ENCODE measurements around the gene PITPNC1. TPM values are rescaled to one million over a fixed set of nuclear protein-coding genes. Genes with fewer than 3 reads are reported as not detected.

The PITPNC1 gene
- total RNA-seq, 1 experiment from 2014 or later: 20.8 TPM

GRCh38 chr17:67439269-67439668 lies 62.2 kb downstream of the PITPNC1 start:
- H3K9me3 ChIP-seq (ENCODE audit: control insufficient read depth, insufficient read depth, low read depth, low read length): no peaks in the 10 kb centered on the region
- H3K27me3 ChIP-seq (ENCODE audit: control insufficient read depth, insufficient read depth, low read length): no peaks in the 10 kb centered on the region
- BruUV-seq (replicated peaks): no TSS peak
- intact Hi-C loops (cut with micrococcal nuclease; ENCODE audit: unreplicated experiment): no loop called here
- peak overlapping the region; percentile 39 for H3K27ac ChIP-seq (ENCODE audit: low read length)
- DNase-seq (ENCODE audit: low read depth, low spot score) (no peak), ATAC-seq (no peak)
- TF ChIP-seq TCF7L2 (IDR thresholded peaks at IDR 0.05; ENCODE audit: low read depth, low read length) (no peak), SIN3A (IDR thresholded peaks at IDR 0.05; ENCODE audit: borderline replicate concordance, insufficient read depth, low read depth, low read length) (no peak), CTCF (IDR thresholded peaks at IDR 0.05) (no peak), REST (IDR thresholded peaks at IDR 0.05; ENCODE audit: insufficient read depth in 1 of 2, low read depth in 2 of 2, low read length in 1 of 2) (no peak), POLR2AphosphoS5 (IDR thresholded peaks at IDR 0.05; ENCODE audit: low read depth, low read length) (no peak)
- H3K4me3 ChIP-seq (ENCODE audit: low read depth in 2 of 2, low read length in 2 of 2): no peak overlapping the region
- in situ Hi-C loops (cut with HindIII; ENCODE audit: low pct_unique_long_range_greater_than_20kb, low sequenced_read_pairs): no loop called here
- ChIA-PET POLR2A (no interaction called here), CTCF (no interaction called here)
- no peaks in the 10 kb centered on the region for H3K36me3 ChIP-seq (ENCODE audit: control insufficient read depth, insufficient read depth, low read length)
- peaks cover 21% of the 10 kb centered on the region for H3K4me1 ChIP-seq (ENCODE audit: control insufficient read depth, insufficient read depth, low read length)

- Histone ChIP-seq H3K27me3 (ENCODE audit: control insufficient read depth, insufficient read depth, low read length) (no peaks in the 10 kb centered on the region), H3K4me3 (ENCODE audit: low read depth in 2 of 2, low read length in 2 of 2) (peak overlapping the region; percentile 22 to 50; a peak in 3 of 4 replicates), H3K4me1 (ENCODE audit: control insufficient read depth, insufficient read depth, low read length) (peaks cover 21% of the 10 kb centered on the region), H3K36me3 (ENCODE audit: control insufficient read depth, insufficient read depth, low read length) (no peaks in the 10 kb centered on the region), H3K9me3 (ENCODE audit: control insufficient read depth, insufficient read depth, low read depth, low read length) (no peaks in the 10 kb centered on the region), H3K27ac (ENCODE audit: low read length) (peak overlapping the region; percentile 81)
- ATAC-seq: peak; percentile 52
- no peak for DNase-seq (ENCODE audit: low read depth, low spot score)
- TF ChIP-seq TCF7L2 (IDR thresholded peaks at IDR 0.05; ENCODE audit: low read depth, low read length) (no peak), CTCF (IDR thresholded peaks at IDR 0.05) (no peak), REST (IDR thresholded peaks at IDR 0.05; ENCODE audit: insufficient read depth in 1 of 2, low read depth in 2 of 2, low read length in 1 of 2) (no peak), SIN3A (IDR thresholded peaks at IDR 0.05; ENCODE audit: borderline replicate concordance, insufficient read depth, low read depth, low read length) (no peak), POLR2AphosphoS5 (IDR thresholded peaks at IDR 0.05; ENCODE audit: low read depth, low read length) (no peak)
- in situ Hi-C loops (cut with HindIII; ENCODE audit: low pct_unique_long_range_greater_than_20kb, low sequenced_read_pairs) (no loop called here), intact Hi-C loops (cut with micrococcal nuclease; ENCODE audit: unreplicated experiment) (no loop called here)
- ChIA-PET POLR2A (interaction anchor here (0.5 kb wide), 1 partner anchor 101 kb away, joined by 6 read pairs; no protein-coding TSS in a partner anchor), CTCF (interaction anchor here (0.7 kb wide), 1 partner anchor 360 kb away, joined by 5 read pairs; no protein-coding TSS in a partner anchor)
- no TSS peak for BruUV-seq (replicated peaks)
Observed at GRCh38 chr17:67440277-67441051, 63.4 kb downstream of the PITPNC1 start.

Measured in Panc1 (cell line).